Panc1 (cell line): Measurements from ENCODE around the gene DESI1. TPM values are rescaled to one million over a fixed set of nuclear protein-coding genes. Genes with fewer than 3 reads are reported as not detected.
A peak's percentile ranks its signal among the peaks of the same experiment; 100 is the strongest.

Experiments used
- ATAC-seq: fragments of 200-7000 bp; cut with Tn5 transposase; 2 replicates; pipeline ENCODE4 v1.9.1; 2020; ENCODE audit warnings: mild to moderate bottlenecking, moderate library complexity
- BruUV-seq: library from RNA; stranded (reverse); fragments of 400-500 nt; replicated peaks from 2 replicates; lab custom pipeline; 2021; lab: Mats Ljungman, UMichigan
- CTCF ChIA-PET: fragments of 300-600 bp; sonication (Branson Sonifier 250); formaldehyde crosslinking; loops from one replicate; lab custom pipeline; 2022; ENCODE audit warnings: antibody characterized with exemption; lab: Charles Lee
- POLR2A ChIA-PET: fragments of 300-600 bp; sonication (Branson Sonifier 250); formaldehyde crosslinking; loops from one replicate; lab custom pipeline; 2022; ENCODE audit warnings: antibody characterized with exemption; lab: Charles Lee
- DNase-seq: peaks from one replicate; pipeline ENCODE4 v3.0.0-alpha.2; 2010; ENCODE audit warnings: low read depth, low spot score
- H3K27ac ChIP-seq: 2 replicates; pipeline ENCODE4 v1.5.1; 2011; ENCODE audit warnings: mild to moderate bottlenecking, low read length, inconsistent platforms
- H3K27me3 ChIP-seq: fragments of 200-500 bp; sonication (Bioruptor generic); 2 replicates; pipeline ENCODE4 v1.6.0; 2014; ENCODE audit warnings: low read length, inconsistent platforms; ENCODE audit not compliant: control insufficient read depth, insufficient read depth
- H3K36me3 ChIP-seq: fragments of 200-500 bp; sonication (Bioruptor generic); 2 replicates; pipeline ENCODE4 v1.5.1; 2014; ENCODE audit warnings: inconsistent platforms, mild to moderate bottlenecking, low read length, moderate library complexity; ENCODE audit not compliant: control insufficient read depth, insufficient read depth
- H3K4me1 ChIP-seq: 2 replicates; pipeline ENCODE4 v1.5.1; 2011; ENCODE audit warnings: inconsistent platforms, mild to moderate bottlenecking, low read length, moderate library complexity; ENCODE audit not compliant: control insufficient read depth, insufficient read depth
- H3K4me3 ChIP-seq, 2 experiments: 2 replicates each; pipeline ENCODE4 v1.5.1; 2011 to 2012; ENCODE audit warnings: low read depth in 2 of 2, low read length in 2 of 2, mild to moderate bottlenecking in 2 of 2, inconsistent platforms in 1 of 2, moderate library complexity in 1 of 2
- H3K9me3 ChIP-seq: fragments of 200-500 bp; sonication (Bioruptor generic); 2 replicates; pipeline ENCODE4 v1.5.1; 2014; ENCODE audit warnings: low read depth, mild to moderate bottlenecking, inconsistent platforms, low read length, moderate library complexity; ENCODE audit not compliant: control insufficient read depth, insufficient read depth
- CTCF ChIP-seq: fragments of 450-650 bp; IDR thresholded peaks from 2 replicates; pipeline ENCODE4 v1.5.1; 2017; ENCODE audit warnings: mild to moderate bottlenecking
- POLR2AphosphoS5 ChIP-seq: IDR thresholded peaks from 2 replicates; pipeline ENCODE4 v1.6.1; 2012; ENCODE audit warnings: mild to moderate bottlenecking, low read depth, low read length, moderate library complexity
- REST ChIP-seq, 2 experiments: IDR thresholded peaks; 2 replicates each; pipeline ENCODE4 v1.6.1; 2011 to 2012; ENCODE audit warnings: low read depth in 2 of 2, control low read depth in 1 of 2, low read length in 1 of 2, mild to moderate bottlenecking in 1 of 2, moderate library complexity in 1 of 2; ENCODE audit not compliant: insufficient read depth in 1 of 2
- SIN3A ChIP-seq: IDR thresholded peaks from 2 replicates; pipeline ENCODE4 v1.6.1; 2012; ENCODE audit warnings: low read depth, mild to moderate bottlenecking, low read length, moderate library complexity, borderline replicate concordance; ENCODE audit not compliant: insufficient read depth
- TCF7L2 ChIP-seq: IDR thresholded peaks from 2 replicates; pipeline ENCODE4 v1.6.1; 2011; ENCODE audit warnings: mild to moderate bottlenecking, low read depth, low read length, inconsistent platforms
- in situ Hi-C: cut with HindIII; loops from 2 replicates; pipeline ENCODE4 v1.10.0; 2016; ENCODE audit warnings: low sequenced_read_pairs, low pct_unique_long_range_greater_than_20kb
- intact Hi-C: fragments of 100-400 bp; cut with micrococcal nuclease; formaldehyde crosslinking; loops from one replicate; pipeline ENCODE4 v1.10.0; 2022; ENCODE audit not compliant: unreplicated experiment
- total RNA-seq: library from RNA; stranded (reverse); gene quantifications from one replicate; pipeline ENCODE4 v1.2.1, GENCODE V29; 2021; ENCODE audit not compliant: unreplicated experiment

The DESI1 gene
- total RNA-seq, 1 experiment from 2014 or later = 33.5 TPM

GRCh38 chr22:41567512-41567768 lies 53.4 kb downstream of the DESI1 start:
- no peaks in the 10 kb centered on the region for H3K9me3 ChIP-seq
- H3K27ac ChIP-seq = peak overlapping the region; percentile 39; the same call in 1 of the 2 replicates
- H3K4me1 ChIP-seq = peaks cover 30% of the 10 kb centered on the region
- TF ChIP-seq CTCF (no peak), REST (IDR thresholded peaks at IDR 0.05; ENCODE audit: insufficient read depth in 1 of 2, low read depth in 2 of 2, low read length in 1 of 2) (no peak)
- ChIA-PET POLR2A (no interaction called here), CTCF (interaction anchor here (1.4 kb wide), 1 partner anchor 10 kb away, joined by 3 read pairs; no protein-coding TSS in a partner anchor)
- ATAC-seq (no peak), DNase-seq (no peak)
- BruUV-seq = no TSS peak
- H3K36me3 ChIP-seq = no peaks in the 10 kb centered on the region
- no peaks in the 10 kb centered on the region for H3K27me3 ChIP-seq
- intact Hi-C loops (no loop called here), in situ Hi-C loops (no loop called here)
- no peak overlapping the region for H3K4me3 ChIP-seq

GRCh38 chr22:41565403-41566054 lies 55.3 kb downstream of the DESI1 start:
- Histone ChIP-seq H3K27ac (0 out of 2 replicates have a peak overlapping the region, but pooled peaks have one; percentile 8), H3K4me1 (peaks cover 49% of the 10 kb centered on the region), H3K36me3 (no peaks in the 10 kb centered on the region), H3K4me3 (no peak overlapping the region), H3K9me3 (no peaks in the 10 kb centered on the region), H3K27me3 (no peaks in the 10 kb centered on the region)
- peak; percentile 81 for ATAC-seq
- in situ Hi-C loops (no loop called here), intact Hi-C loops (no loop called here)
- ChIA-PET CTCF (no interaction called here), POLR2A (no interaction called here)
- no TSS peak for BruUV-seq
- no peak for DNase-seq
- TF ChIP-seq REST (IDR thresholded peaks at IDR 0.05; ENCODE audit: insufficient read depth in 1 of 2, low read depth in 2 of 2, low read length in 1 of 2) (no peak), SIN3A (no peak), POLR2AphosphoS5 (no peak), TCF7L2 (no peak), CTCF (no peak)
